ENCODE data around the gene F13B.

The F13B gene

GRCh38 chr1:197024460-197024859 lies 42.6 kb downstream of the F13B start:
- no peaks in the 10 kb centered on the region for H3F3A ChIP-seq (ENCODE audit: control insufficient read depth, insufficient read depth)
- no peak overlapping the region for H3K4me2 ChIP-seq (ENCODE audit: low read length)
- TF ChIP-seq, protein P1, sequence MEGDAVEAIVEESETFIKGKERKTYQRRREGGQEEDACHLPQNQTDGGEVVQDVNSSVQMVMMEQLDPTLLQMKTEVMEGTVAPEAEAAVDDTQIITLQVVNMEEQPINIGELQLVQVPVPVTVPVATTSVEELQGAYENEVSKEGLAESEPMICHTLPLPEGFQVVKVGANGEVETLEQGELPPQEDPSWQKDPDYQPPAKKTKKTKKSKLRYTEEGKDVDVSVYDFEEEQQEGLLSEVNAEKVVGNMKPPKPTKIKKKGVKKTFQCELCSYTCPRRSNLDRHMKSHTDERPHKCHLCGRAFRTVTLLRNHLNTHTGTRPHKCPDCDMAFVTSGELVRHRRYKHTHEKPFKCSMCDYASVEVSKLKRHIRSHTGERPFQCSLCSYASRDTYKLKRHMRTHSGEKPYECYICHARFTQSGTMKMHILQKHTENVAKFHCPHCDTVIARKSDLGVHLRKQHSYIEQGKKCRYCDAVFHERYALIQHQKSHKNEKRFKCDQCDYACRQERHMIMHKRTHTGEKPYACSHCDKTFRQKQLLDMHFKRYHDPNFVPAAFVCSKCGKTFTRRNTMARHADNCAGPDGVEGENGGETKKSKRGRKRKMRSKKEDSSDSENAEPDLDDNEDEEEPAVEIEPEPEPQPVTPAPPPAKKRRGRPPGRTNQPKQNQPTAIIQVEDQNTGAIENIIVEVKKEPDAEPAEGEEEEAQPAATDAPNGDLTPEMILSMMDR (IDR thresholded peaks at IDR 0.05; ENCODE audit: low read depth, low read length, poor library complexity, severe bottlenecking) = no peak
- no peak for TF ChIP-seq EZH2phosphoT487 (IDR thresholded peaks at IDR 0.05; ENCODE audit: borderline replicate concordance, low read length)
- H3K9me2 ChIP-seq (replicated peaks; ENCODE audit: control insufficient read depth, low read length) = no peaks in the 10 kb centered on the region
- no peaks in the 10 kb centered on the region for H3K27me3 ChIP-seq (ENCODE audit: control insufficient read depth, low read length)
- no peaks in the 10 kb centered on the region for H3K4me1 ChIP-seq (ENCODE audit: control insufficient read depth, low read length)
- H3K9me3 ChIP-seq (ENCODE audit: control insufficient read depth, insufficient read depth, low read length) = no peaks in the 10 kb centered on the region
- no peaks in the 10 kb centered on the region for H3K79me2 ChIP-seq (ENCODE audit: control insufficient read depth, low read length)
- no peak overlapping the region for H3K4me3 ChIP-seq (ENCODE audit: low read length)
- H3K27ac ChIP-seq (ENCODE audit: low read depth, low read length) = no peak overlapping the region
- no peaks in the 10 kb centered on the region for H3K36me3 ChIP-seq (ENCODE audit: control insufficient read depth, low read length)
- H4K20me1 ChIP-seq (ENCODE audit: control insufficient read depth, insufficient read depth, low read depth, low read length) = no peaks in the 10 kb centered on the region

GRCh38 chr1:197021716-197022115 lies 45.3 kb downstream of the F13B start:
- Histone ChIP-seq H3K9me3 (ENCODE audit: control insufficient read depth, insufficient read depth, low read length) (no peaks in the 10 kb centered on the region), H3F3A (ENCODE audit: control insufficient read depth, insufficient read depth) (no peaks in the 10 kb centered on the region), H3K79me2 (ENCODE audit: control insufficient read depth, low read length) (no peaks in the 10 kb centered on the region), H3K4me1 (ENCODE audit: control insufficient read depth, low read length) (no peaks in the 10 kb centered on the region), H3K36me3 (ENCODE audit: control insufficient read depth, low read length) (no peaks in the 10 kb centered on the region), H3K4me3 (ENCODE audit: low read length) (no peak overlapping the region), H3K4me2 (ENCODE audit: low read length) (no peak overlapping the region), H3K27me3 (ENCODE audit: control insufficient read depth, low read length) (no peaks in the 10 kb centered on the region), H4K20me1 (ENCODE audit: control insufficient read depth, insufficient read depth, low read depth, low read length) (no peaks in the 10 kb centered on the region), H3K9me2 (replicated peaks; ENCODE audit: control insufficient read depth, low read length) (no peaks in the 10 kb centered on the region), H3K27ac (ENCODE audit: low read depth, low read length) (no peak overlapping the region)
- no peak for TF ChIP-seq EZH2phosphoT487 (IDR thresholded peaks at IDR 0.05; ENCODE audit: borderline replicate concordance, low read length)
- TF ChIP-seq, protein P1 (IDR thresholded peaks at IDR 0.05; ENCODE audit: low read depth, low read length, poor library complexity, severe bottlenecking) = no peak

DNA sequence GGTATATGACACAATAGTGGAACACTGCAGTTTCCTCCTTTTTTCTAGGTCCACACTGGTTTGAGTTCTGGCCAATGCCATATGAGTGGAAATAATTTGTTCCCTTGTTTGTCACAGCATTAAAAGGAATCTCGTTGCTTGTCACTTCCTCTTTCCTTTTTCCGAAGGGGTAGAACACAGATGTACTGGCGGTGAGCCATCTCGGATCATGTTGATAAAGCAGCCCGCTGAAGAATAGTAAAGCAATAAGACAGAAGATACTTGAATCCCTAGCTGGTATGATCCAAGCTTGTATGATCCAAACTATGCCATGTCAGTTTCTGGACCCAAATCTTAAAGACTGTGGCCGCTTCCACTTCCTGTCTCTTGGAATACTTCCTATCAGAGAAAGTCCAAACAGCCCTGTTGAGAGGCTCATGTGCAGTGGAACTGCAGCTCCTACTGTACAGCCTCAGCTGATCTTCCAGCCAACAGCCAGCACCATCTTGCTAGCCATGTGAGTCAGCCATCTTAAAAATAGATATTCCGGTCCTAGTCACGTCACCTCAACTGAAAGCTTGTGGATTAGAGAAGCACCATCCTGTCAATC lies 49.4 kb downstream of the F13B start:
- Histone ChIP-seq H3K79me2 (ENCODE audit: control insufficient read depth, low read length) (no peaks in the 10 kb centered on the region), H4K20me1 (ENCODE audit: control insufficient read depth, insufficient read depth, low read depth, low read length) (no peaks in the 10 kb centered on the region), H3F3A (ENCODE audit: control insufficient read depth, insufficient read depth) (no peaks in the 10 kb centered on the region), H3K4me2 (ENCODE audit: low read length) (no peak overlapping the region), H3K27ac (ENCODE audit: low read depth, low read length) (no peak overlapping the region), H3K36me3 (ENCODE audit: control insufficient read depth, low read length) (no peaks in the 10 kb centered on the region), H3K9me3 (ENCODE audit: control insufficient read depth, insufficient read depth, low read length) (no peaks in the 10 kb centered on the region), H3K9me2 (replicated peaks; ENCODE audit: control insufficient read depth, low read length) (no peaks in the 10 kb centered on the region), H3K4me1 (ENCODE audit: control insufficient read depth, low read length) (no peaks in the 10 kb centered on the region), H3K27me3 (ENCODE audit: control insufficient read depth, low read length) (no peaks in the 10 kb centered on the region), H3K4me3 (ENCODE audit: low read length) (no peak overlapping the region)
- TF ChIP-seq EZH2phosphoT487 (IDR thresholded peaks at IDR 0.05; ENCODE audit: borderline replicate concordance, low read length) = no peak
- TF ChIP-seq, protein P1 (IDR thresholded peaks at IDR 0.05; ENCODE audit: low read depth, low read length, poor library complexity, severe bottlenecking) = no peak

Measured in DOHH2 (cell line).